ENCODE data around the gene MOB3C. TPM values are rescaled to one million over a fixed set of nuclear protein-coding genes. Genes with fewer than 3 reads are reported as not detected.

Gene MOB3C
- total and polyA plus RNA-seq, 10 of the 15 experiments (the other 5 are each of a cell fraction or from before 2014, with no cell fraction given): 1.0 to 16.0 (median 9.4) TPM

DNA sequence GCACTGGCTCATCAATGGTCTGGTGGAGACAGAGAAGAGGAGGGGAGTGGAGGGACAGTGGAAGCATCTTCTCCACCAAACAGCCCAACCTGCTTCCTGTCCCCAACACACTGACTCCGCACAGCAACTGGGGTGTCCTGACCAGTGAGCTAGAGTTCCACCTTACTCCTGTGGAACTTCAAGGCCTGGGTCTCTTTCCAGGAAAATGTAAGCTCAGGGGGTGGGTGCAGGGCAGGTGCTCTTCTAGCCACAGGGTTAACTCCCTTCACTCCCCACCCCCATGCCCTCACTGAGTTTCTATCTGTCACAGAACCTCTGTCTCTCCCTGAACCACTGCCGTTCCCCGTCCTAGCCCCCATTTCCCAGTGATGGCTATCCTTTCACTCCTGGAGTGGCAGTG lies 876 bp downstream of the MOB3C start:
- Histone ChIP-seq H3K79me2 (ENCODE audit: control insufficient read depth, insufficient read depth, low read length) (peaks cover 36% of the 10 kb centered on the region), H3K9me3 (replicated peaks; ENCODE audit: control insufficient read depth, insufficient read depth, low read length) (no peaks in the 10 kb centered on the region), H3K36me3 (ENCODE audit: control insufficient read depth in 2 of 2, insufficient read depth in 2 of 2, low read length in 1 of 2) (no peaks in the 10 kb centered on the region), H3K4me2 (ENCODE audit: control insufficient read depth, insufficient read depth) (peak overlapping the region; percentile 87), H3K4me3 (peak overlapping the region; percentile 96), H3K4me1 (ENCODE audit: control insufficient read depth, insufficient read depth, low read length) (peaks cover 48% of the 10 kb centered on the region), H3K27ac (ENCODE audit: control insufficient read depth, insufficient read depth) (peak overlapping the region; percentile 84), H4K20me1 (ENCODE audit: control insufficient read depth, insufficient read depth) (no peaks in the 10 kb centered on the region), H3K9ac (ENCODE audit: control insufficient read depth, insufficient read depth, low read length) (peak overlapping the region; percentile 72), H3K27me3 (replicated peaks in 1 of 2; ENCODE audit: control insufficient read depth in 2 of 2, insufficient read depth in 2 of 2, low read length in 1 of 2) (no peaks in the 10 kb centered on the region), H2AFZ (ENCODE audit: control insufficient read depth, low read depth, low read length) (peak overlapping the region; percentile 46; the same call in 1 of the 2 replicates)
- SMC1A ChIA-PET (ENCODE audit: uncharacterized antibody, unreplicated experiment): interaction anchor here (0.9 to 5.7 kb wide), 5 partner anchors 11 to 102 kb away, joined by 3 to 53 read pairs (median 8); partner anchors contain the start of genes ATPAF1, EFCAB14 and MKNK1
- WGBS (ENCODE audit: insufficient coverage, insufficient replicate concordance, low lambda C conversion rate, missing lambda C conversion rate): 18% methylated on average over 3 of the region's 3 CpGs
- intact Hi-C loops (cut with micrococcal nuclease; ENCODE audit: unreplicated experiment) (loop anchor here (5.0 kb wide), 2 partner anchors 52 to 102 kb away; partner anchors contain the start of genes ATPAF1 and EFCAB14), in situ Hi-C loops (cut with MboI) (no loop called here)
- peak; percentile 7 for ATAC-seq
- DNase-seq (ENCODE audit: low read depth, low spot score): no peak
- BruUV-seq (replicated peaks): no TSS peak
- FAIRE-seq: no peak
- CTCF ChIA-PET: interaction anchor here (0.6 to 4.3 kb wide), 6 partner anchors 9 to 113 kb away, joined by 3 to 30 read pairs (median 3); partner anchors contain the start of gene MKNK1
- RAD21 ChIA-PET (ENCODE audit: unreplicated experiment): interaction anchor here (2.1 to 4.3 kb wide), 4 partner anchors 9 to 103 kb away, joined by 7 to 41 read pairs (median 10); partner anchors contain the start of genes EFCAB14 and MKNK1
- POLR2A ChIA-PET: interaction anchor here (0.5 to 8.8 kb wide), 6 partner anchors 12 to 413 kb away, joined by 3 to 124 read pairs (median 4); partner anchors contain the start of genes ATPAF1, EFCAB14 and MKNK1
- TF ChIP-seq FOXM1 (IDR thresholded peaks at IDR 0.05; ENCODE audit: low read depth, low read length): no peak
- no peak for TF ChIP-seq IRF4 (IDR thresholded peaks at IDR 0.05; ENCODE audit: low read depth, low read length)
- TF ChIP-seq ATF3 (IDR thresholded peaks at IDR 0.05; ENCODE audit: borderline replicate concordance, extremely low read depth, low read depth, low read length): no peak
- no peak for TF ChIP-seq NFYB (IDR thresholded peaks at IDR 0.05; ENCODE audit: insufficient read depth, low read depth, low read length)
- peak; percentile 70; the same call in 1 of the 2 replicates for TF ChIP-seq GABPA (IDR thresholded peaks at IDR 0.05; ENCODE audit: low read depth)
- TF ChIP-seq NR2F1 (conservative IDR thresholded peaks at IDR 0.05): no peak
- no peak for TF ChIP-seq ESRRA (IDR thresholded peaks at IDR 0.05; ENCODE audit: low read length)
- no peak for TF ChIP-seq ATF2 (IDR thresholded peaks at IDR 0.05; ENCODE audit: low read length)
- peak; percentile 79 for TF ChIP-seq ZBTB11 (CRISPR knock-in tag; IDR thresholded peaks at IDR 0.05)
- TF ChIP-seq, protein P1, sequence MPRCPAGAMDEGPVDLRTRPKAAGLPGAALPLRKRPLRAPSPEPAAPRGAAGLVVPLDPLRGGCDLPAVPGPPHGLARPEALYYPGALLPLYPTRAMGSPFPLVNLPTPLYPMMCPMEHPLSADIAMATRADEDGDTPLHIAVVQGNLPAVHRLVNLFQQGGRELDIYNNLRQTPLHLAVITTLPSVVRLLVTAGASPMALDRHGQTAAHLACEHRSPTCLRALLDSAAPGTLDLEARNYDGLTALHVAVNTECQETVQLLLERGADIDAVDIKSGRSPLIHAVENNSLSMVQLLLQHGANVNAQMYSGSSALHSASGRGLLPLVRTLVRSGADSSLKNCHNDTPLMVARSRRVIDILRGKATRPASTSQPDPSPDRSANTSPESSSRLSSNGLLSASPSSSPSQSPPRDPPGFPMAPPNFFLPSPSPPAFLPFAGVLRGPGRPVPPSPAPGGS (IDR thresholded peaks at IDR 0.05; ENCODE audit: borderline replicate concordance, insufficient read depth, low read depth, low read length, poor library complexity, severe bottlenecking): no peak
- no peak for TF ChIP-seq DPF2 (IDR thresholded peaks at IDR 0.05)
- TF ChIP-seq ATF7 (IDR thresholded peaks at IDR 0.05; ENCODE audit: low read depth): no peak
- 0 out of 2 replicates have a peak, but pooled peaks have one; percentile 27 for TF ChIP-seq RUNX3 (IDR thresholded peaks at IDR 0.05; ENCODE audit: low read length)
- TF ChIP-seq FOXK2 (IDR thresholded peaks at IDR 0.05): no peak
- TF ChIP-seq RB1 (IDR thresholded peaks at IDR 0.05; ENCODE audit: borderline replicate concordance): no peak
- no peak for TF ChIP-seq YY1 (IDR thresholded peaks at IDR 0.05; ENCODE audit: low read depth, low read length)
- TF ChIP-seq CHD1 (IDR thresholded peaks at IDR 0.05; ENCODE audit: low read depth, low read length): no peak
- TF ChIP-seq SUPT20H (IDR thresholded peaks at IDR 0.05; ENCODE audit: borderline replicate concordance, control insufficient read depth, low read depth, low read length): no peak
- peak; percentile 44; the same call in 1 of the 2 replicates for TF ChIP-seq POLR2AphosphoS5 (IDR thresholded peaks at IDR 0.05; ENCODE audit: low read length)
